SK-N-SH (cell line): Measurements from ENCODE around the gene TTC39C.

ENCODE experiments used
- FOXM1 ChIP-seq: IDR thresholded peaks from 2 replicates; pipeline ENCODE4 v1.4.0; 2012; ENCODE audit warnings: low read depth, mild to moderate bottlenecking
- GATA2 ChIP-seq: sonication (generic); formaldehyde crosslinking; IDR thresholded peaks from 2 replicates; pipeline ENCODE4 v1.5.0; 2020; ENCODE audit warnings: mild to moderate bottlenecking, missing genetic modification reagents
- SMC3 ChIP-seq: IDR thresholded peaks from 2 replicates; pipeline ENCODE4 v1.6.1; 2012; ENCODE audit warnings: low read depth, low read length, improper control_type of control experiment
- YY1 ChIP-seq: IDR thresholded peaks from 2 replicates; pipeline ENCODE4 v1.4.0; 2012; ENCODE audit warnings: low read depth, mild to moderate bottlenecking
- TF ChIP-seq, protein P1 (sequence below): fragments of 200-600 bp; sonication (generic); IDR thresholded peaks from 2 replicates; pipeline ENCODE4 v1.6.1; 2017; ENCODE audit warnings: antibody characterized with exemption, mild to moderate bottlenecking, moderate library complexity
- TF ChIP-seq, protein P2 (sequence below): IDR thresholded peaks from 2 replicates; pipeline ENCODE4 v1.4.0; 2012; ENCODE audit warnings: low read depth
- TF ChIP-seq, protein P3 (sequence below): IDR thresholded peaks from 2 replicates; pipeline ENCODE4 v1.4.0; 2012; ENCODE audit warnings: low read depth, borderline replicate concordance

DNA sequence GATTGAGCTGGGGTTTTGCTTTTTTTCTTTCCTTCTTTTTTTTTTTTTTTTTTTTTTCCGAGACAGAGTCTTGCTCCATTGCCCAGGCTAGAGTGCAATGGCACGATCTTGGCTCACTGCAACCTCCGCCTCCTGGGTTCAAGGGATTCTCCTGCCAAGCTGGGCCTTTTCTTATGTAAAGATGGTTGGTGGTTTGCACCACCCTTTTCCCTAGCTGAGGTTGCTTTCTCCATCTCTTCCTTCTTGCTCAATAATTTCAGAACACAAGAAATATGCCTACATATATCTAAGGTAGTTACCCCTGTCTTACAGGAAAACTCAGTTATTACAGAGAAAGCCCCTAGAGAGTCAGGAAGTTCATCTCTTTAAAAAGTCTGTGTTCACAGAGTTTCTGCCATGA is 7.0 kb downstream of the TTC39C start:
- TF ChIP-seq YY1 (no peak), SMC3 (no peak), FOXM1 (no peak), GATA2 (CRISPR knock-in tag) (no peak)
- TF ChIP-seq, protein P1, sequence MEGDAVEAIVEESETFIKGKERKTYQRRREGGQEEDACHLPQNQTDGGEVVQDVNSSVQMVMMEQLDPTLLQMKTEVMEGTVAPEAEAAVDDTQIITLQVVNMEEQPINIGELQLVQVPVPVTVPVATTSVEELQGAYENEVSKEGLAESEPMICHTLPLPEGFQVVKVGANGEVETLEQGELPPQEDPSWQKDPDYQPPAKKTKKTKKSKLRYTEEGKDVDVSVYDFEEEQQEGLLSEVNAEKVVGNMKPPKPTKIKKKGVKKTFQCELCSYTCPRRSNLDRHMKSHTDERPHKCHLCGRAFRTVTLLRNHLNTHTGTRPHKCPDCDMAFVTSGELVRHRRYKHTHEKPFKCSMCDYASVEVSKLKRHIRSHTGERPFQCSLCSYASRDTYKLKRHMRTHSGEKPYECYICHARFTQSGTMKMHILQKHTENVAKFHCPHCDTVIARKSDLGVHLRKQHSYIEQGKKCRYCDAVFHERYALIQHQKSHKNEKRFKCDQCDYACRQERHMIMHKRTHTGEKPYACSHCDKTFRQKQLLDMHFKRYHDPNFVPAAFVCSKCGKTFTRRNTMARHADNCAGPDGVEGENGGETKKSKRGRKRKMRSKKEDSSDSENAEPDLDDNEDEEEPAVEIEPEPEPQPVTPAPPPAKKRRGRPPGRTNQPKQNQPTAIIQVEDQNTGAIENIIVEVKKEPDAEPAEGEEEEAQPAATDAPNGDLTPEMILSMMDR, result no peak
- TF ChIP-seq, protein P2, sequence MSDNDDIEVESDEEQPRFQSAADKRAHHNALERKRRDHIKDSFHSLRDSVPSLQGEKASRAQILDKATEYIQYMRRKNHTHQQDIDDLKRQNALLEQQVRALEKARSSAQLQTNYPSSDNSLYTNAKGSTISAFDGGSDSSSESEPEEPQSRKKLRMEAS, result no peak
- TF ChIP-seq, protein P3, sequence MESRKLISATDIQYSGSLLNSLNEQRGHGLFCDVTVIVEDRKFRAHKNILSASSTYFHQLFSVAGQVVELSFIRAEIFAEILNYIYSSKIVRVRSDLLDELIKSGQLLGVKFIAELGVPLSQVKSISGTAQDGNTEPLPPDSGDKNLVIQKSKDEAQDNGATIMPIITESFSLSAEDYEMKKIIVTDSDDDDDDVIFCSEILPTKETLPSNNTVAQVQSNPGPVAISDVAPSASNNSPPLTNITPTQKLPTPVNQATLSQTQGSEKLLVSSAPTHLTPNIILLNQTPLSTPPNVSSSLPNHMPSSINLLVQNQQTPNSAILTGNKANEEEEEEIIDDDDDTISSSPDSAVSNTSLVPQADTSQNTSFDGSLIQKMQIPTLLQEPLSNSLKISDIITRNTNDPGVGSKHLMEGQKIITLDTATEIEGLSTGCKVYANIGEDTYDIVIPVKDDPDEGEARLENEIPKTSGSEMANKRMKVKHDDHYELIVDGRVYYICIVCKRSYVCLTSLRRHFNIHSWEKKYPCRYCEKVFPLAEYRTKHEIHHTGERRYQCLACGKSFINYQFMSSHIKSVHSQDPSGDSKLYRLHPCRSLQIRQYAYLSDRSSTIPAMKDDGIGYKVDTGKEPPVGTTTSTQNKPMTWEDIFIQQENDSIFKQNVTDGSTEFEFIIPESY, result no peak
